Brain microvascular endothelial cell (primary cell): Measurements from ENCODE around the gene ZNF827.

Experiments
- DNase-seq: peaks from one replicate; pipeline ENCODE4 v3.0.0-alpha.2; 2020
- H3K27ac ChIP-seq: fragments of 250-450 bp; sonication (Bioruptor Pico); 2 replicates; pipeline ENCODE4 v1.5.1; 2020; ENCODE audit warnings: mild to moderate bottlenecking, moderate library complexity
- H3K27me3 ChIP-seq: fragments of 250-450 bp; sonication (Bioruptor Pico); replicated peaks from 2 replicates; pipeline ENCODE4 v1.5.1; 2020; ENCODE audit warnings: mild to moderate bottlenecking
- H3K36me3 ChIP-seq: fragments of 250-450 bp; sonication (Bioruptor Pico); replicated peaks from 2 replicates; pipeline ENCODE4 v1.5.1; 2020; ENCODE audit warnings: mild to moderate bottlenecking
- H3K4me3 ChIP-seq: 2 replicates; pipeline ENCODE4 v1.5.1; 2011; ENCODE audit warnings: low read depth, mild to moderate bottlenecking, control low read depth, low read length, moderate library complexity
- CTCF ChIP-seq: IDR thresholded peaks from 2 replicates; pipeline ENCODE4 v1.5.1; 2011; ENCODE audit warnings: low read depth, mild to moderate bottlenecking, moderate library complexity, low read length, control low read depth, inconsistent platforms; ENCODE audit errors: missing control alignments
- in situ Hi-C: cut with HindIII; loops from 2 replicates; pipeline ENCODE4 v1.10.0; 2017; ENCODE audit warnings: low sequenced_read_pairs, low pct_ligation_motif_present

The ZNF827 gene

GRCh38 chr4:145825255-145825654 lies 113.4 kb downstream of the ZNF827 start:
- H3K27ac ChIP-seq: no peak overlapping the region
- no peaks in the 10 kb centered on the region for H3K27me3 ChIP-seq
- no peak overlapping the region for H3K4me3 ChIP-seq
- no peak for DNase-seq
- in situ Hi-C loops: no loop called here
- H3K36me3 ChIP-seq: no peaks in the 10 kb centered on the region
- no peak for TF ChIP-seq CTCF

- no peaks in the 10 kb centered on the region for H3K27me3 ChIP-seq
- in situ Hi-C loops: no loop called here
- no peak for TF ChIP-seq CTCF
- H3K36me3 ChIP-seq: no peaks in the 10 kb centered on the region
- H3K4me3 ChIP-seq: no peak overlapping the region
- no peak overlapping the region for H3K27ac ChIP-seq
- DNase-seq: no peak
Measured at GRCh38 chr4:145824463-145824862, 114.2 kb downstream of the ZNF827 start.

- TF ChIP-seq CTCF: no peak
- in situ Hi-C loops: no loop called here
- no peaks in the 10 kb centered on the region for H3K36me3 ChIP-seq
- no peak overlapping the region for H3K4me3 ChIP-seq
- H3K27ac ChIP-seq: no peak overlapping the region
- DNase-seq: no peak
- no peaks in the 10 kb centered on the region for H3K27me3 ChIP-seq
Measured at GRCh38 chr4:145823743-145824142, 114.9 kb downstream of the ZNF827 start.

- H3K36me3 ChIP-seq: no peaks in the 10 kb centered on the region
- in situ Hi-C loops: no loop called here
- DNase-seq: no peak
- H3K4me3 ChIP-seq: no peak overlapping the region
- no peak overlapping the region for H3K27ac ChIP-seq
- H3K27me3 ChIP-seq: no peaks in the 10 kb centered on the region
- no peak for TF ChIP-seq CTCF
Measured at GRCh38 chr4:145822581-145822980, 116.0 kb downstream of the ZNF827 start.

GRCh38 chr4:145822181-145822580 lies 116.4 kb downstream of the ZNF827 start:
- TF ChIP-seq CTCF: no peak
- Histone ChIP-seq H3K27me3 (no peaks in the 10 kb centered on the region), H3K36me3 (no peaks in the 10 kb centered on the region), H3K27ac (no peak overlapping the region), H3K4me3 (no peak overlapping the region)
- in situ Hi-C loops: no loop called here
- no peak for DNase-seq

- in situ Hi-C loops: no loop called here
- H3K27me3 ChIP-seq: no peaks in the 10 kb centered on the region
- DNase-seq: no peak
- no peaks in the 10 kb centered on the region for H3K36me3 ChIP-seq
- TF ChIP-seq CTCF: no peak
- H3K4me3 ChIP-seq: no peak overlapping the region
- H3K27ac ChIP-seq: no peak overlapping the region
Measured at GRCh38 chr4:145821766-145822165, 116.9 kb downstream of the ZNF827 start.
